ENCODE results near the gene NSF. TPM values are rescaled to one million over a fixed set of nuclear protein-coding genes. Genes with fewer than 3 reads are reported as not detected.
"Not testable (repeated sequence)": the region's sequence is repeated elsewhere in the genome, so short reads cannot be mapped to it uniquely, and the experiment has no call there.

Gene NSF
- total RNA-seq, 2 experiments from 2014 or later = 17.7 to 19.1 TPM

DNA sequence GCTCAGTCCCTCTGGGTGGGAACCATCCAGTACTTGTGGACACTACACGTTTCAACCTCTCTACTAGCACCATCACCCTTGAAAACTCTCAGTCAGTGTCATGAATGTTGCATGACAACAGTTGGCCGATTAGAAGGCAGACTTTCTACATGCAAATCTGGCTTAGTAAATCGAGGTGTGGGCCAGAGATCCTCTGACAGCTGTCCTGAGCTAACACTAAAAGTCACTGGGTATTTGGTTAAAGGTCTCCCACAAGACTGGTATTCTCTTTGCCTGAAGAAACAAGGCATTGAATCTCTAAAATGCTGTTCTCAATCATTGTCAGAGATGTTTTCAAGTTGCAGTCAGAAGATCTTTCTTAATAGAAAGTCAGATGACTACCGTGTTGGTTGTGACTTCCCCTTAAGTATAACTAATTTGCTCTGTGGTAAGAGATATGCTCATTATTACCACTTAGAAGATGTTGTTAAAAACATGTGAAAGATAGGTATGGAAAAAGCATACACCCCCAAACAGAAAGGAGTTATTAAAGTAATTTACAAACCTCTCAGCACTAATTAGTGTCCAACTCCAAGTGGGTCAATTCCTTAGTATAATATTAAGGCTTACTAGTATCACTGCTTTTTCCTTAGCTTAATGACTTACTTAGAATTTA lies 165.7 kb downstream of the NSF start:
- no peak overlapping the region for H3K4me3 Mint-ChIP-seq
- no peak overlapping the region for H3K4me3 ChIP-seq (ENCODE audit: low read length)
- ATAC-seq (ENCODE audit: poor library complexity) (no peak), DNase-seq (no peak)
- ChIA-PET POLR2A (no interaction called here), CTCF (no interaction called here)
- H3K9me3 ChIP-seq (ENCODE audit: control insufficient read depth in 1 of 2, insufficient read depth in 1 of 2, low read length in 2 of 2) = no peaks in the 10 kb centered on the region
- H3K36me3 ChIP-seq (ENCODE audit: insufficient read depth, low read length) = peaks cover 53% of the 10 kb centered on the region
- peaks cover 68% of the 10 kb centered on the region for H3K36me3 Mint-ChIP-seq (ENCODE audit: low read depth)
- intact Hi-C loops (cut with DNase I, micrococcal nuclease) = no loop called here
- H3K27ac Mint-ChIP-seq = no peak overlapping the region
- H3K27me3 ChIP-seq (ENCODE audit: control insufficient read depth in 1 of 2, insufficient read depth in 2 of 2, low read length in 2 of 2) = no peaks in the 10 kb centered on the region
- H3K27ac ChIP-seq (ENCODE audit: low read depth in 1 of 2, low read length in 2 of 2) = no peak overlapping the region
- H3K9me3 Mint-ChIP-seq = no peaks in the 10 kb centered on the region
- no peak for TF ChIP-seq CTCF (IDR thresholded peaks at IDR 0.05)
- H3K27me3 Mint-ChIP-seq = no peaks in the 10 kb centered on the region
- no peaks in the 10 kb centered on the region for H3K4me1 Mint-ChIP-seq (ENCODE audit: low read depth)
- no peaks in the 10 kb centered on the region for H3K4me1 ChIP-seq (ENCODE audit: insufficient read depth, low read length)

GRCh38 chr17:46756861-46757260 lies 166.4 kb downstream of the NSF start:
- H3K36me3 Mint-ChIP-seq (ENCODE audit: low read depth) = peaks cover 62% of the 10 kb centered on the region
- DNase-seq = no peak
- no peaks in the 10 kb centered on the region for H3K27me3 ChIP-seq (ENCODE audit: control insufficient read depth in 1 of 2, insufficient read depth in 2 of 2, low read length in 2 of 2)
- H3K36me3 ChIP-seq (ENCODE audit: insufficient read depth, low read length) = peaks cover 46% of the 10 kb centered on the region
- no peaks in the 10 kb centered on the region for H3K9me3 Mint-ChIP-seq
- no peak for TF ChIP-seq CTCF (IDR thresholded peaks at IDR 0.05)
- no peak overlapping the region for H3K4me3 Mint-ChIP-seq
- H3K27me3 Mint-ChIP-seq = no peaks in the 10 kb centered on the region
- H3K27ac Mint-ChIP-seq = no peak overlapping the region
- H3K9me3 ChIP-seq (ENCODE audit: control insufficient read depth in 1 of 2, insufficient read depth in 1 of 2, low read length in 2 of 2) = no peaks in the 10 kb centered on the region
- no peak for ATAC-seq (ENCODE audit: poor library complexity)
- POLR2A ChIA-PET = no interaction called here
- CTCF ChIA-PET = no interaction called here
- H3K4me3 ChIP-seq (ENCODE audit: low read length) = no peak overlapping the region
- no peaks in the 10 kb centered on the region for H3K4me1 ChIP-seq (ENCODE audit: insufficient read depth, low read length)
- intact Hi-C loops (cut with DNase I, micrococcal nuclease) = no loop called here
- no peak overlapping the region for H3K27ac ChIP-seq (ENCODE audit: low read depth in 1 of 2, low read length in 2 of 2)
- no peaks in the 10 kb centered on the region for H3K4me1 Mint-ChIP-seq (ENCODE audit: low read depth)

DNA sequence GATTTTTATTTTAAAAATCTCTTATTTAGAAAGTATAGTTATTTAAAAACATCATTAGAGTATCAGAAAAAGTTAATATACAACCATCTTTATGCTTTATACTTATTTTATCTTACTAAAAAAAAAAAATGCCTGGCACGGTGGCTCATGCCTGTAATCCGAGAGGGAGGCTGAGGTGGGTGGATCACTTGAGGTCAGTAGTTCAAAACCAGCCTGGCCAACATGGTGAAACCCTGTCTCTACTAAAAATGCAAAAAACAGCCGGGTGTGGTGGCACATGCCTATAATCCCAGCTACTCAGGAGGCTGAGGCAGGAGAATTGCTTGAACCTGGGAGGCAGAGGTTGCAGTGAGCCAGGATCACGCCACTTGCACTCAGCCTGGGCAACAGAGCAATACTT lies 167.1 kb downstream of the NSF start:
- H3K4me3 Mint-ChIP-seq; H3K4me3 ChIP-seq (ENCODE audit: low read length); DNase-seq; CTCF ChIA-PET; ATAC-seq (ENCODE audit: poor library complexity); H3K27me3 Mint-ChIP-seq; POLR2A ChIA-PET; H3K27ac Mint-ChIP-seq; H3K27me3 ChIP-seq (ENCODE audit: control insufficient read depth in 1 of 2, insufficient read depth in 2 of 2, low read length in 2 of 2); intact Hi-C loops (cut with DNase I, micrococcal nuclease); H3K4me1 Mint-ChIP-seq (ENCODE audit: low read depth); H3K4me1 ChIP-seq (ENCODE audit: insufficient read depth, low read length); H3K9me3 ChIP-seq (ENCODE audit: control insufficient read depth in 1 of 2, insufficient read depth in 1 of 2, low read length in 2 of 2); H3K9me3 Mint-ChIP-seq; H3K27ac ChIP-seq (ENCODE audit: low read depth in 1 of 2, low read length in 2 of 2): not testable (repeated sequence)
- peaks cover 39% of the 10 kb centered on the region for H3K36me3 ChIP-seq (ENCODE audit: insufficient read depth, low read length)
- peaks cover 54% of the 10 kb centered on the region for H3K36me3 Mint-ChIP-seq (ENCODE audit: low read depth)

DNA sequence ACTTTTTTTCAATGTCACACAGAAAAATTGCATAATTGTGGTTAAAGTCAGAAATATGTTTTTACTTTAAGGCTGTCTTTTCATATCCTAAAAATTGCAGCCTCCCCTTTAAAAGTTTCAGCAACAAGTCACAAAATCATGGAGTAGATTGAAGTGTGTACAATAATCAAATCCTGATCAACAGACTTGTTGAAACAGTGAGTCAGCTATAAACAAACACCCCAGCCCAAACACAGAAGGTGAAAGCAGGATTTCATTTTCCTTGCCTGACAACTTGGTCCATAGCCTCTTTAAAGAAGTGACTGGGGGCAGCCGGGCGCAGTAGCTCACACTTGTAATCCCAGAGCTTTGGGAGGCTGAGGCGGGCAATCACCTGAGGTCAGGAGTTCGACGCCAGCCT lies 168.1 kb downstream of the NSF start:
- H3K4me3 Mint-ChIP-seq = no peak overlapping the region
- Histone ChIP-seq H3K27me3 (ENCODE audit: control insufficient read depth in 1 of 2, insufficient read depth in 2 of 2, low read length in 2 of 2) (no peaks in the 10 kb centered on the region), H3K36me3 (ENCODE audit: insufficient read depth, low read length) (peaks cover 36% of the 10 kb centered on the region), H3K4me3 (ENCODE audit: low read length) (no peak overlapping the region), H3K27ac (ENCODE audit: low read depth in 1 of 2, low read length in 2 of 2) (no peak overlapping the region), H3K4me1 (ENCODE audit: insufficient read depth, low read length) (no peaks in the 10 kb centered on the region), H3K9me3 (ENCODE audit: control insufficient read depth in 1 of 2, insufficient read depth in 1 of 2, low read length in 2 of 2) (no peaks in the 10 kb centered on the region)
- peaks cover 45% of the 10 kb centered on the region for H3K36me3 Mint-ChIP-seq (ENCODE audit: low read depth)
- DNase-seq = no peak
- ATAC-seq (ENCODE audit: poor library complexity) = no peak
- intact Hi-C loops (cut with DNase I, micrococcal nuclease) = no loop called here
- no peaks in the 10 kb centered on the region for H3K9me3 Mint-ChIP-seq
- H3K27ac Mint-ChIP-seq = no peak overlapping the region
- TF ChIP-seq CTCF (IDR thresholded peaks at IDR 0.05) = no peak
- CTCF ChIA-PET = no interaction called here
- no peaks in the 10 kb centered on the region for H3K27me3 Mint-ChIP-seq
- POLR2A ChIA-PET = no interaction called here
- H3K4me1 Mint-ChIP-seq (ENCODE audit: low read depth) = no peaks in the 10 kb centered on the region
